HepG2 (cell line): ENCODE data around the gene IFNE. TPM values are rescaled to one million over a fixed set of nuclear protein-coding genes. Genes with fewer than 3 reads are reported as not detected.

Experiments used
- ATAC-seq: fragments of 200-7000 bp; cut with Tn5 transposase; 3 replicates; pipeline ENCODE4 v1.9.1; 2020; ENCODE audit warnings: mild to moderate bottlenecking, moderate library complexity
- BruUV-seq: library from RNA; stranded (reverse); fragments of 400-500 nt; replicated peaks from 2 replicates; lab custom pipeline; 2021; lab: Mats Ljungman, UMichigan
- CTCF ChIA-PET: fragments of 300-600 bp; formaldehyde crosslinking; extraction: SDS; loops from one replicate; lab custom pipeline; 2021; ENCODE audit warnings: low total read pairs, inconsistent platforms, low intra/inter-chr PET ratio; lab: Yijun Ruan, JAX
- POLR2A ChIA-PET: fragments of 350-600 bp; sonication (Branson Sonifier 250); formaldehyde crosslinking; loops from one replicate; lab custom pipeline; 2020; ENCODE audit warnings: antibody characterized with exemption, inconsistent platforms; lab: Yijun Ruan, JAX
- DNase-seq: peaks from one replicate; pipeline ENCODE4 v3.0.0-alpha.2; 2015; ENCODE audit warnings: low spot score
- FAIRE-seq: peaks from 3 replicates; lab custom pipeline; 2011; peaks lifted over from hg19 to GRCh38; lab: Jason Lieb, UNC
- H2AFZ ChIP-seq: one replicate; pipeline ENCODE4 v1.6.1; 2011; ENCODE audit warnings: low read length, inconsistent platforms
- H3K27ac ChIP-seq: fragments of 300-600 bp; 3 replicates; pipeline ENCODE4 v1.8.0; 2011; ENCODE audit warnings: mixed run types, mild to moderate bottlenecking, mixed read lengths, low read length, inconsistent platforms; ENCODE audit not compliant: insufficient read depth; ENCODE audit errors: extremely low read length
- H3K27me3 ChIP-seq, 2 experiments: fragments of 200-600 bp in 1 of 2; 2 replicates in 1 of 2; 3 replicates in 1 of 2; pipeline versions ENCODE4 v1.6.0 to v1.8.0; 2011; ENCODE audit warnings: low read length in 2 of 2, mild to moderate bottlenecking in 2 of 2, moderate library complexity in 2 of 2, inconsistent platforms in 1 of 2; ENCODE audit not compliant: insufficient read depth in 2 of 2, control insufficient read depth in 1 of 2
- H3K36me3 ChIP-seq, 2 experiments: fragments of 200-600 bp in 1 of 2; replicated peaks in 1 of 2; 2 replicates in 1 of 2; 3 replicates in 1 of 2; pipeline versions ENCODE4 v1.5.1 to v1.8.0; 2011; ENCODE audit warnings: low read length in 2 of 2, inconsistent platforms in 1 of 2; ENCODE audit not compliant: insufficient read depth in 2 of 2, control insufficient read depth in 1 of 2
- H3K4me1 ChIP-seq: 2 replicates; pipeline ENCODE4 v1.5.1; 2012; ENCODE audit warnings: low read length, inconsistent platforms; ENCODE audit not compliant: insufficient read depth
- H3K4me2 ChIP-seq: 2 replicates; pipeline ENCODE4 v1.6.0; 2011; ENCODE audit warnings: low read depth, low read length, inconsistent platforms
- H3K4me3 ChIP-seq, 3 experiments: fragments of 200-600 bp in 1 of 3; sonication (generic), shearing (Covaris generic) in 1 of 3; replicated peaks in 1 of 3; 2 replicates each; pipeline ENCODE4 v1.5.1; 2011 to 2016; ENCODE audit warnings: low read length in 3 of 3, inconsistent platforms in 2 of 3, low read depth in 2 of 3, mild to moderate bottlenecking in 2 of 3, control low read depth in 1 of 3, mixed read lengths in 1 of 3; ENCODE audit not compliant: insufficient read depth in 1 of 3
- H3K79me2 ChIP-seq: one replicate; pipeline ENCODE4 v1.6.1; 2011; ENCODE audit warnings: low read length, inconsistent platforms; ENCODE audit not compliant: insufficient read depth
- H3K9ac ChIP-seq: 2 replicates; pipeline ENCODE4 v1.6.0; 2011; ENCODE audit warnings: mild to moderate bottlenecking, low read depth, low read length, inconsistent platforms; ENCODE audit not compliant: insufficient read depth
- H3K9me3 ChIP-seq: 2 replicates; pipeline ENCODE4 v1.5.1; 2012; ENCODE audit warnings: mild to moderate bottlenecking, low read length
- H4K20me1 ChIP-seq: 2 replicates; pipeline ENCODE4 v1.6.0; 2011; ENCODE audit warnings: inconsistent platforms, mild to moderate bottlenecking, low read length, moderate library complexity; ENCODE audit not compliant: insufficient read depth
- ATF7-NPFF ChIP-seq: sonication (generic); formaldehyde crosslinking; IDR thresholded peaks from 2 replicates; pipeline ENCODE4 v1.8.1; 2023; ENCODE audit warnings: mild to moderate bottlenecking, low read depth, missing genetic modification reagents, moderate library complexity
- ATRX ChIP-seq: sonication (generic); formaldehyde crosslinking; IDR thresholded peaks from 2 replicates; pipeline ENCODE4 v1.4.0; 2020; ENCODE audit warnings: missing genetic modification reagents, borderline replicate concordance
- GFI1 ChIP-seq: sonication (generic); formaldehyde crosslinking; IDR thresholded peaks from 2 replicates; pipeline ENCODE4 v1.5.0; 2020; ENCODE audit warnings: missing genetic modification reagents, mild to moderate bottlenecking, borderline replicate concordance
- HOMEZ ChIP-seq: IDR thresholded peaks from 2 replicates; pipeline ENCODE4 v1.6.1; 2016; ENCODE audit warnings: low read depth
- KMT2A ChIP-seq: sonication (generic); formaldehyde crosslinking; IDR thresholded peaks from 2 replicates; pipeline ENCODE4 v1.4.0; 2020; ENCODE audit warnings: missing genetic modification reagents
- MAFG ChIP-seq: sonication (generic); formaldehyde crosslinking; IDR thresholded peaks from 2 replicates; pipeline ENCODE4 v1.5.1; 2020; ENCODE audit warnings: mild to moderate bottlenecking, missing genetic modification reagents
- PHF20 ChIP-seq: sonication (generic); formaldehyde crosslinking; IDR thresholded peaks from 2 replicates; pipeline ENCODE4 v1.5.0; 2020; ENCODE audit warnings: mild to moderate bottlenecking, missing genetic modification reagents
- SMARCE1 ChIP-seq: fragments of 450-650 bp; IDR thresholded peaks from 2 replicates; pipeline ENCODE4 v1.6.1; 2017; ENCODE audit warnings: borderline replicate concordance
- TP53 ChIP-seq: sonication (generic); formaldehyde crosslinking; conservative IDR thresholded peaks from 2 replicates; pipeline ENCODE4 v1.4.0; 2020; ENCODE audit warnings: missing genetic modification reagents
- ZFP62 ChIP-seq: sonication (generic); formaldehyde crosslinking; IDR thresholded peaks from 2 replicates; pipeline ENCODE4 v1.4.0; 2020; ENCODE audit warnings: missing genetic modification reagents
- ZGPAT ChIP-seq: IDR thresholded peaks from 2 replicates; pipeline ENCODE4 v1.6.1; 2016; ENCODE audit warnings: mild to moderate bottlenecking
- ZNF282 ChIP-seq: fragments of 450-650 bp; IDR thresholded peaks from 2 replicates; pipeline ENCODE4 v1.6.1; 2018; ENCODE audit not compliant: partially characterized antibody
- ZNF451 ChIP-seq: sonication (generic); formaldehyde crosslinking; IDR thresholded peaks from 2 replicates; pipeline ENCODE4 v1.5.0; 2020; ENCODE audit warnings: mild to moderate bottlenecking, missing genetic modification reagents
- ZNF598 ChIP-seq: sonication (generic); formaldehyde crosslinking; IDR thresholded peaks from 2 replicates; pipeline ENCODE4 v1.5.1; 2020; ENCODE audit warnings: mild to moderate bottlenecking, missing genetic modification reagents, borderline replicate concordance
- ZNF609 ChIP-seq: sonication (generic); formaldehyde crosslinking; IDR thresholded peaks from 2 replicates; pipeline ENCODE4 v1.4.0; 2020; ENCODE audit warnings: mild to moderate bottlenecking, missing genetic modification reagents, borderline replicate concordance
- ZNF672 ChIP-seq: sonication (generic); formaldehyde crosslinking; IDR thresholded peaks from 2 replicates; pipeline ENCODE4 v1.8.1; 2022; ENCODE audit warnings: missing genetic modification reagents
- ZNF772 ChIP-seq: sonication (generic); formaldehyde crosslinking; IDR thresholded peaks from 2 replicates; pipeline ENCODE4 v1.5.0; 2020; ENCODE audit warnings: mild to moderate bottlenecking, missing genetic modification reagents
- WGBS: methylation state at CpG from one replicate; pipeline ENCODE4 v1.1.6; 2017; ENCODE audit warnings: low lambda C conversion rate; 5-methylcytosine and 5-hydroxymethylcytosine counted together
- in situ Hi-C: cut with HindIII; loops from 2 replicates; pipeline ENCODE4 v1.10.0; 2017; ENCODE audit warnings: low pct_unique_long_range_greater_than_20kb; ENCODE audit not compliant: extremely low pct_ligation_motif_present
- intact Hi-C: fragments of 100-400 bp; cut with micrococcal nuclease; formaldehyde crosslinking; loops from one replicate; pipeline ENCODE4 v1.10.0; 2022; ENCODE audit not compliant: unreplicated experiment
- polyA plus RNA-seq, 8 experiments: library from polyadenylated mRNA; depleted of rRNA in 3 of 8; stranded (reverse) in 7 of 8; unstranded in 1 of 8; fragments of >200 nt; fragmentation: Illumina TruSeq in 4 of 8; extraction: Trizol in 4 of 8; gene quantifications; 2 replicates each; pipeline versions ENCODE4 v1.2.1 to v1.2.3, GENCODE V29; 2011 to 2016; ENCODE audit warnings: low read depth in 4 of 8, missing spikeins in 1 of 8, mixed read lengths in 1 of 8; ENCODE audit not compliant: insufficient read depth in 1 of 8
- total RNA-seq, 5 experiments: library from RNA; depleted of rRNA; stranded (reverse); fragments of >200 nt; fragmentation: Illumina TruSeq; extraction: Trizol; gene quantifications; 2 replicates each; pipeline ENCODE4 v1.2.3, GENCODE V29; 2016; ENCODE audit warnings: low read depth in 1 of 5
- TF ChIP-seq, protein P1 (sequence below): sonication (generic); formaldehyde crosslinking; IDR thresholded peaks from 2 replicates; pipeline ENCODE4 v1.8.1; 2023; ENCODE audit warnings: missing genetic modification reagents, mild to moderate bottlenecking, borderline replicate concordance

The IFNE gene
- total and polyA plus RNA-seq, 2 of the 13 experiments (the other 11 are each of a cell fraction or from before 2014, with no cell fraction given): not detected

DNA sequence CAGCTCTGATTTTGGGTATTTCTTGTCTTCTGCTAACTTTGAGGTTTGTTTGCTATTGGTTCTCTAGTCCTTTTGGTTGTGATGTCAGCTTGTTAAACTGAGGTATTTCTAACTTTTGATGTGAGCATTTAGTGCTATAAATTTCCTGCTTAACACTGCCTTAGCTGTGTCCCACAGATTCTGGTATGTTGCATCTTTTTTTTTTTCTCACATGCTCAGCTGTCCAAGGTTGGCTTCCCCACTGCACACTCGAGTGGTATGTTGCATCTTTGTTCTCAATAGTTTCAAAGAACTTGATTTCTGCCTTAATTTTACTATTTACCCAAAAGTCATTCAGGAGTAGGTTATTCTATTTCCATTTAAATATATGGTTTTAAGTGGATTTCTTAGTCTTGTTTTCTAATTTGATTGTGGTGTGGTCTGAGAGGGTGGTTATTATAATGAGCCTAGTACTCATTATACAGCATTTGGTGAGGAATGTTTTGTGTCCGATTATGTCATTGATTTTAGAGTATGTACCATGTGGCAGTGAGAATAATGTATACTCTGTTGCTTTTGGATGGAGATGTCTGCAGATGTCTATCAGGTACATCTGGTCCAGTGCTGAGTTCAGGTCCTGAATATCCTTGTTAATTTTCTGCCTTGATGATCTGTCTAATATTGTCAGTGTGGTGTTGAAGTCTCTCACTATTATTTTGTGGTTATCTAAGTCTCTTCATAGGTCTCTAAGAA, 42.2 kb upstream of the IFNE start:
- WGBS: 0% methylated on average over 2 of the region's 2 CpGs
- Histone ChIP-seq H3K27me3 (no peaks in the 10 kb centered on the region), H3K4me1 (no peaks in the 10 kb centered on the region), H3K27ac (no peak overlapping the region), H3K9ac (no peak overlapping the region), H4K20me1 (no peaks in the 10 kb centered on the region), H3K79me2 (no peaks in the 10 kb centered on the region), H2AFZ (no peak overlapping the region), H3K4me2 (no peak overlapping the region), H3K9me3 (no peaks in the 10 kb centered on the region), H3K4me3 (no peak overlapping the region), H3K36me3 (no peaks in the 10 kb centered on the region)
- BruUV-seq: no TSS peak
- no peak for TF ChIP-seq GFI1 (CRISPR knock-in tag)
- no peak for TF ChIP-seq ZNF609 (CRISPR knock-in tag)
- no peak for TF ChIP-seq HOMEZ
- TF ChIP-seq ZNF672 (CRISPR knock-in tag): no peak
- no peak for TF ChIP-seq ZFP62
- no peak for TF ChIP-seq PHF20 (CRISPR knock-in tag)
- no peak for TF ChIP-seq MAFG
- no peak for TF ChIP-seq TP53 (CRISPR knock-in tag)
- no peak for TF ChIP-seq ATRX (CRISPR knock-in tag)
- no peak for TF ChIP-seq ZGPAT
- TF ChIP-seq ZNF451 (CRISPR knock-in tag): no peak
- TF ChIP-seq SMARCE1: no peak
- TF ChIP-seq ZNF772 (CRISPR knock-in tag): no peak
- TF ChIP-seq ATF7-NPFF: no peak
- TF ChIP-seq KMT2A (CRISPR knock-in tag): no peak
- no peak for TF ChIP-seq ZNF598
- no peak for TF ChIP-seq ZNF282
- TF ChIP-seq, protein P1, sequence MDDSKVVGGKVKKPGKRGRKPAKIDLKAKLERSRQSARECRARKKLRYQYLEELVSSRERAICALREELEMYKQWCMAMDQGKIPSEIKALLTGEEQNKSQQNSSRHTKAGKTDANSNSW (CRISPR knock-in tag): no peak
- CTCF ChIA-PET: no interaction called here
- no peak for ATAC-seq
- POLR2A ChIA-PET: no interaction called here
- DNase-seq: no peak
- FAIRE-seq: no peak
- in situ Hi-C loops (no loop called here), intact Hi-C loops (no loop called here)
